Measurements from ENCODE around the gene SPA17.

Gene SPA17

GRCh38 chr11:124712392-124712791 is 38.7 kb downstream of the SPA17 start:
- intact Hi-C loops (cut with DNase I; ENCODE audit: low total_unique reads): no loop called here

GRCh38 chr11:124716591-124716990 is 42.9 kb downstream of the SPA17 start:
- peaks cover 0 to 17% (median 11%) of the 10 kb centered on the region in 4 donors for H3K4me1 ChIP-seq
- no peak for TF ChIP-seq CTCF (IDR thresholded peaks at IDR 0.05)
- H3K27ac ChIP-seq: peak overlapping the region; percentile 74 to 81
- no peaks in the 10 kb centered on the region for H3K9me3 ChIP-seq
- H3K4me3 ChIP-seq: no peak overlapping the region
- no peaks in the 10 kb centered on the region for H3K27me3 ChIP-seq
- no peak for DNase-seq
- intact Hi-C loops (cut with DNase I; ENCODE audit: low total_unique reads): no loop called here
- no peaks in the 10 kb centered on the region for H3K36me3 ChIP-seq

More at GRCh38 chr11:124712392-124712791, 38.7 kb downstream of the SPA17 start:
- H3K27me3 ChIP-seq: no peaks in the 10 kb centered on the region
- peaks cover 0 to 4% (median 0%) of the 10 kb centered on the region in 3 donors for H3K9me3 ChIP-seq
- H3K27ac ChIP-seq: no peak overlapping the region
- H3K36me3 ChIP-seq: peaks cover 0 to 7% (median 0%) of the 10 kb centered on the region in 3 donors
- H3K4me3 ChIP-seq: no peak overlapping the region
- H3K4me1 ChIP-seq: peaks cover 0 to 5% (median 0%) of the 10 kb centered on the region in 4 donors
- no peak for TF ChIP-seq CTCF (IDR thresholded peaks at IDR 0.05)
- no peak for DNase-seq

GRCh38 chr11:124717421-124717785 is 43.7 kb downstream of the SPA17 start:
- Histone ChIP-seq H3K4me3 (peak overlapping the region; percentile 47 to 62), H3K4me1 (peaks cover 0 to 23% (median 11%) of the 10 kb centered on the region in 4 donors), H3K9me3 (no peaks in the 10 kb centered on the region), H3K27ac (peak overlapping the region; percentile 74 to 81), H3K27me3 (no peaks in the 10 kb centered on the region), H3K36me3 (no peaks in the 10 kb centered on the region)
- TF ChIP-seq CTCF (IDR thresholded peaks at IDR 0.05): no peak
- intact Hi-C loops (cut with DNase I; ENCODE audit: low total_unique reads): no loop called here
- no peak for DNase-seq

- Histone ChIP-seq H3K4me1 (peaks cover 0 to 24% (median 11%) of the 10 kb centered on the region in 4 donors), H3K27ac (peak overlapping the region; percentile 74 to 81), H3K4me3 (peak overlapping the region; percentile 47 to 62), H3K36me3 (no peaks in the 10 kb centered on the region), H3K27me3 (no peaks in the 10 kb centered on the region), H3K9me3 (no peaks in the 10 kb centered on the region)
- TF ChIP-seq CTCF (IDR thresholded peaks at IDR 0.05): no peak
- peak in 1 of 2 donors; percentile 77 for DNase-seq
- intact Hi-C loops (cut with DNase I; ENCODE audit: low total_unique reads): no loop called here
Measured at GRCh38 chr11:124717786-124718651, 44.3 kb downstream of the SPA17 start.

- intact Hi-C loops (cut with DNase I; ENCODE audit: low total_unique reads): no loop called here
- Histone ChIP-seq H3K27ac (peak overlapping the region in 1 of 2 donors; percentile 74), H3K36me3 (no peaks in the 10 kb centered on the region), H3K9me3 (no peaks in the 10 kb centered on the region), H3K4me3 (peak overlapping the region in 1 of 2 donors; percentile 62), H3K4me1 (peaks cover 0 to 24% (median 11%) of the 10 kb centered on the region in 4 donors), H3K27me3 (no peaks in the 10 kb centered on the region)
- DNase-seq: no peak
- no peak for TF ChIP-seq CTCF (IDR thresholded peaks at IDR 0.05)
Measured at GRCh38 chr11:124718801-124719200, 45.1 kb downstream of the SPA17 start.
